Stimulated activated CD8-positive, alpha-beta memory T cell treated with anti-CD3 and anti-CD28 coated beads, Interleukin-15, amount 100 ng/mL, for 4 hours (primary cell): ENCODE results near the gene HAO2.
"Not testable (repeated sequence)": the region's sequence is repeated elsewhere in the genome, so short reads cannot be mapped to it uniquely, and the experiment has no call there.

Experiments used
- DNase-seq, 2 donors: peaks; one replicate each; pipeline ENCODE4 v3.0.0-alpha.2; 2020; ENCODE audit warnings: low read depth in 2 of 2

The HAO2 gene

GRCh38 chr1:119368554-119368953 is at the start of gene HAO2:
Gene HAO2, plus strand, starts transcription at chr1:119368785. Its CDS starts 12,301 bp downstream, at chr1:119381086.
- no peak for DNase-seq

- no peak for DNase-seq
These were observed 48.5 kb upstream of the HAO2 start for GRCh38 chr1:119320100-119320499.

- no peak for DNase-seq
These were observed 46.7 kb upstream of the HAO2 start for GRCh38 chr1:119321666-119322419.

GRCh38 chr1:119323216-119323982 is 45.2 kb upstream of the HAO2 start:
- DNase-seq, result no peak

- DNase-seq, result no peak
These were observed 44.4 kb upstream of the HAO2 start for GRCh38 chr1:119324198-119324597.

GRCh38 chr1:119326251-119326650 is 42.3 kb upstream of the HAO2 start:
- no peak for DNase-seq

- DNase-seq, result no peak
These were observed 41.5 kb upstream of the HAO2 start for GRCh38 chr1:119327094-119327449.

- no peak for DNase-seq
These were observed 41.0 kb upstream of the HAO2 start for GRCh38 chr1:119327450-119328155.

- DNase-seq, result no peak
These were observed 38.8 kb upstream of the HAO2 start for GRCh38 chr1:119329541-119330461.

GRCh38 chr1:119330466-119331189 is 38.0 kb upstream of the HAO2 start:
- no peak for DNase-seq

- no peak for DNase-seq
These were observed 37.4 kb upstream of the HAO2 start for GRCh38 chr1:119331190-119331515.

- DNase-seq, result no peak
These were observed 36.7 kb upstream of the HAO2 start for GRCh38 chr1:119331915-119332314.

GRCh38 chr1:119332622-119333021 is 36.0 kb upstream of the HAO2 start:
- no peak for DNase-seq

GRCh38 chr1:119333163-119333896 is 35.3 kb upstream of the HAO2 start:
- DNase-seq, result no peak

- DNase-seq, result not testable (repeated sequence)
These were observed 34.7 kb upstream of the HAO2 start for GRCh38 chr1:119333897-119334250.

GRCh38 chr1:119336848-119337247 is 31.7 kb upstream of the HAO2 start:
- no peak for DNase-seq

- no peak for DNase-seq
These were observed 30.6 kb upstream of the HAO2 start for GRCh38 chr1:119338004-119338403.

- no peak for DNase-seq
These were observed 29.8 kb upstream of the HAO2 start for GRCh38 chr1:119338757-119339156.

GRCh38 chr1:119340861-119341261 is 27.7 kb upstream of the HAO2 start:
- DNase-seq, result no peak

- no peak for DNase-seq
These were observed 27.1 kb upstream of the HAO2 start for GRCh38 chr1:119341372-119341947.
